GM10266 (cell line): ENCODE results near the gene RALGAPA2.

ENCODE experiments used
- DNase-seq: peaks from one replicate; pipeline ENCODE4 v3.0.0; 2012; ENCODE audit errors: extremely low spot score
- CTCF ChIP-seq: IDR thresholded peaks from 2 replicates; pipeline ENCODE4 v1.5.1; 2012; ENCODE audit warnings: mild to moderate bottlenecking, low read depth; ENCODE audit not compliant: control insufficient read depth, insufficient read depth; ENCODE audit errors: missing control alignments

RALGAPA2 gene

GRCh38 chr20:20395903-20396568, 316.4 kb downstream of the RALGAPA2 start:
- DNase-seq, result no peak
- TF ChIP-seq CTCF, result no peak

GRCh38 chr20:20395087-20395486, 317.4 kb downstream of the RALGAPA2 start:
- DNase-seq, result no peak
- no peak for TF ChIP-seq CTCF

GRCh38 chr20:20393207-20394120, 319.0 kb downstream of the RALGAPA2 start:
- no peak for TF ChIP-seq CTCF
- no peak for DNase-seq

- no peak for TF ChIP-seq CTCF
Observed at GRCh38 chr20:20391766-20392165, 320.7 kb downstream of the RALGAPA2 start.

GRCh38 chr20:20391115-20391514, 321.3 kb downstream of the RALGAPA2 start:
- DNase-seq, result no peak
- no peak for TF ChIP-seq CTCF

More at GRCh38 chr20:20391766-20392165, 320.7 kb downstream of the RALGAPA2 start:
- DNase-seq, result no peak

GRCh38 chr20:20390393-20390792, 322.1 kb downstream of the RALGAPA2 start:
- no peak for DNase-seq
- TF ChIP-seq CTCF, result no peak

- no peak for DNase-seq
- TF ChIP-seq CTCF, result no peak
Observed at GRCh38 chr20:20386192-20386591, 326.3 kb downstream of the RALGAPA2 start.
